Right lobe of liver (tissue), 4 donors: ENCODE measurements around the gene SEPSECS.

ENCODE experiments used
- CTCF ChIP-seq, 4 donors: fragments of 200-600 bp in 3 of 4; fragments of 450-650 bp in 1 of 4; IDR thresholded peaks; one replicate each; pipeline versions ENCODE4 v1.5.1 to v1.8.0; 2016 to 2022; ENCODE audit warnings: antibody characterized with exemption in 4 of 4, mild to moderate bottlenecking in 2 of 4
- POLR2A ChIP-seq: fragments of 450-650 bp; IDR thresholded peaks from one replicate; pipeline ENCODE4 v1.6.1; 2017; ENCODE audit warnings: antibody characterized with exemption, mild to moderate bottlenecking
- donor health status: DM: no; HTN: no; CAD: no.
- donor health status: DM: no; HTN: no; CAD: no.
- donor health status: DM: no; HTN: yes; CAD: no.

- TF ChIP-seq CTCF (IDR thresholded peaks at IDR 0.05) (peak; percentile 39 to 61 (median 51)), POLR2A (no peak)
Measured at GRCh38 chr4:25144870-25145481, 15.3 kb downstream of the SEPSECS start.
